Stimulated activated CD8-positive, alpha-beta memory T cell treated with anti-CD3 and anti-CD28 coated beads, Interleukin-12 subunit alpha, Interleukin-12 subunit beta, amount 100 ng/mL, for 24 hours (primary cell): ENCODE measurements around the gene ARID5A.
"Not testable (repeated sequence)": the region's sequence is repeated elsewhere in the genome, so short reads cannot be mapped to it uniquely, and the experiment has no call there.

ENCODE experiments used
- DNase-seq: peaks from one replicate; pipeline ENCODE4 v3.0.0-alpha.2; 2020; ENCODE audit errors: extremely low read depth

The ARID5A gene

DNA sequence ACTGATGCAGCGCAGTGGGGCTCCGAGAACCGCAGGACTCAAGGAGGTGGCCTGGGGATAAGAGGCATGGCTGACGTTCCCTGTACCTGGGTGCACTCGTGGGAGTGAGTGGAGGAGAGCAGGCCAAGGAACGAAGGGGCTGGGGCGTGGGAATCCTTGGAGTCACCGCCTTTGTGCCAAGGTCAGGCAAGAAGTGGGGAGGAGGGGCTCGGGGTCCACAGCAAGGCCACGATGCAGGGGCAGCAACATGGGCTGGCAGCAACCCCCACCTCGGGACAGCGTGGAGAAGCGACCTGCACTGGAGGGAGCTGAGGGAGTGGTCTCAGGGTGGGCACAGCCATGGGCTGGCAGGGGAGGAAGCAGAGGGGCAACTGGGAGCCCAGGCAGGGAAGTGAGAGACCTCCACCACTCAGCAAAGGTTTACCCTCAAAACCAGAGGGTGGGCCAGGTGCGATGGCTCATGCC, 18.6 kb downstream of the ARID5A start:
- DNase-seq: no peak

- DNase-seq: no peak
Measured at GRCh38 chr2:96556441-96557330, 20.1 kb downstream of the ARID5A start.

DNA sequence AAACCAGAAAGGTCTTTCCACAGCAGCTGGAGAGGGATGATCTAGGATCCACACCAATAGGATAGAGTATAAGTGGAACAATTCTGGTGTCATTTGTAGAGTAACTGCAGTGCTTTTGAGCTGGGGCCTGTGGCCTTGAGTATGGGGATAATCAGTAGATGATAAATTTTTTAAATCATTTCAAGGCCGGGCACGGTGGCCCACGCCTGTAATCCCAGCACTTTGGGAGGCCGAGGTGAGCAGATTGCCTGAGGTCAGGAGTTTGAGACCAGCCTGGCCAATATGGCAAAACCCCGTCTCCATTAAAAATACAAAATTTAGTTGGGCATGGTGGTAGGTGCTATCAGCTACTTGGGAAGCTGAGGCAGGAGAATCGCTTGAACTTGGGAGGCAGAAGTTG, 20.9 kb downstream of the ARID5A start:
- not testable (repeated sequence) for DNase-seq

DNA sequence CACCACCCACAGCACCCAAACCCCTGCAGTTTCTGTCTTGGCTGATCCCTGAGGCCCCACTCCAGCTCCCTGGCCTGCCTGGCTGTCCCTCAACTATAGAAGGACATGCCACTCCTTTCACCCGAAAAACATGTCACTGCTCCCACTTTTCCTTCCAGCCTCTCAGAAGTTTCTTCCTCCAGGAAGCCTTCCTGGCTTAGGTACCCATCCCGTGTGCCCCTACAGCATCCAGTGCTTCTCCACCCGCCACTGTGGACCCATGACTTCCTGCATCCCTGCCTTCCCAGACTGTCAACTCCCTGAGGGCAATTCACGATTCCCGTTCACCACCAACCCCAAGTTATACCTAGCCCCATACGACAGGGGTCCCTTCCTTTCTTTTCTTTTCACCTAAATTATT, 21.5 kb downstream of the ARID5A start:
- no peak for DNase-seq

GRCh38 chr2:96558485-96558884, 21.9 kb downstream of the ARID5A start:
- DNase-seq: no peak

GRCh38 chr2:96564026-96564425, 27.5 kb downstream of the ARID5A start:
- no peak for DNase-seq

- DNase-seq: no peak
Measured at GRCh38 chr2:96564563-96564962, 28.0 kb downstream of the ARID5A start.

GRCh38 chr2:96565111-96565510, 28.6 kb downstream of the ARID5A start:
- DNase-seq: no peak

DNA sequence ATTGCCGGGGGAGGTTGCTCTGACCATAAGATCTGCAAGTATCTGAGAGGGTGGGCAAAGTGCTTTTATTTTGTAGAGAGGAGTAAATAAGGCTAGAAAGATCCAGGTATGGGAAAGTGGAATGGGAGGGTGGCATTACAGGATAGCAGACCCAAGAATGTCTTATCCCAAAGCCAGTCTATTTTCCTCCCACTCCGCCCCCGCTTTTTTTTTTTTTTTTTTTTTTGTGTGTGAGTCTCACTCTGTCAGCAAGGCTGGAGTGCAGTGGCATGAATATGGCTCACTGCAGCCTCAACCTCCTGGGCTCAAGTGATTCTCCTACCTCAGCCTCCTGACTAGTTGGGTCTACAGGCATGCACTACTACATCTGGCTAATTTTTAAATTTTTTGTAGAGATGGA, 31.5 kb downstream of the ARID5A start:
- DNase-seq: no peak

DNA sequence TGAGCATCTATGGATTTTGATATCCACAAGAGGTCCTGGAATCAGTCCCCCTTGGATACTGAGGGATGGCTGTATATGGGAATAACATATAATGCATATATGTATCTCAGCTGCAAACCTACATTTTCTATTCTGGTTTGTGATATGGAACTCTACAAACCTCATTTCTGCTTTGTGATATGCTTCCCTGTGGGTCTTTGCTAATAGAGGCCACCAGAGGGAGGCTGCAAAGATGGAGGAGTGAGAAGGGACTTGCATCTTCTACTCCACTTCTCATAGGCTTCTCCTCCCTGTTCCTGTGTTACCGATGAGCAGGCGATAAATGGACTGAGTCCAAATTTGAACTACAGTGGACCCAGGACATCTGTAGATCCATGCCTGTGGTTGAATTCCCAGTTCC, 37.8 kb downstream of the ARID5A start:
- DNase-seq: no peak

DNA sequence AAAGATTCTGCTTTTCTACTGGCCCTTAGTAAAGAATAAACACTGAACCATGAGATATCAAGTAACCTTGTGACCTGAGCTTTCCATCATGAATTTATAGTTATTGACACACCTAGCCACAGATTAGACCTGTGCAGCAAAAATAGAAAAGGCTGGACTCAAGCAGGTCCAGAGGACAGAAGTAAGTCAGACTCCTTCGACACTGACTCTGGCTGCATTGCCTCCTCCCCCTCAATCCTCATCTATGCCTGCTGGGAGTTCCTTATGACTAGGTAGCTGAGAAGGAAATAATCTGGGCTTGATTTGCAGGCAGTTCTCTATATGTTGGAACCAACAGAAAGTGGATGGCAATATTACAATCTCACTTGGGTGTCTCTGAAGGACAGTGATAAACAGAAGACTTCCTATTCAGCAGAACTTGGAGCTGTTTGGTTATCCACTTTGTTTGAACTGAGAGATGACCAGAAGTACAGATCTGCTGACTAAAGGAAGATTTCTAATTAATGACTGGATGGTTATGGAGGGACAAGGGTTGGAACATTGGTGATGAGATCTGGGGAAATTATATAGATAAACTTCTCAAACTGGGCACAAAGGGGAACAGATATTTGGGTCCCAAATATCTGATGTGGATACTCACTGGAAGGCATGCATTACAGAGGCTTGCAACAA, 39.4 kb downstream of the ARID5A start:
- DNase-seq: no peak

GRCh38 chr2:96577501-96577900, 40.9 kb downstream of the ARID5A start:
- no peak for DNase-seq

GRCh38 chr2:96578731-96579130, 42.2 kb downstream of the ARID5A start:
- DNase-seq: no peak

DNA sequence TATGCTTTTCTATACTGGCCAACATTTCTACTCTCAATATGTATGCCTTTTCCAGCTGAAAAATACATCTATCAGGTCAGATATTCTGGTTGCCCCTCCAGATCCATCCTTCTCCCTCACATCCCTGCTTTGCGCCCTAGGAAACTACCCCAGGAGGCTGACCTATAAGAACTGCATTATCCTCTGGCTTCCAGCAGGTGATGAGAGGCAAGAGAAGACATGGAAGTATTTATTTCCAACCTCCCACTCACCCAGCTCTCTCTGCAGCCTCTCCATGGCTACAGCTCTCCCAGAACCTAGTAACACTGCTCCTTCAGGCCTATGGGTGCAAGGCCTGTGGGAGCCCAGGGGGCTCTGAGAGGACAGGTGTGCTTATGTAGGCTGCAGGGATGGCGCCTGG, 42.9 kb downstream of the ARID5A start:
- DNase-seq: no peak

- DNase-seq: no peak
Measured at GRCh38 chr2:96580771-96581170, 44.2 kb downstream of the ARID5A start.

DNA sequence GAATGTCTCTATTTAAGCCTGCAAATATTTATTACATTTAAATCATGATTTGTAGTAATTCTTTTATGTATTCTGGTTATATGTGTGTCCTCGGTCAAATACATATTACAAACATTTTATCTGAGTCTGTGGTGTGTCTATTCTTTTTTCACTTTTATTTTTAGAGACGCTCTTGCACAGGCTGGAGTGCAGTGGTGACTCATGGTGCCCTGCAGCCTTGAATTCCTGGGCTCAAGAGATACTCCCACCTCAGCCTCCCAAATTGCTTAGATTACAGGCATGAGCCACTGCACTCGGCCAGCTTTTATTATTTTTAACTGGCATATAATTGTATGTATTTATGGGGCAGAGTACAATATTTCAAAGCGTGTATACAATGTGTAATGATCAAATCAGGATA, 47.5 kb downstream of the ARID5A start:
- no peak for DNase-seq

DNA sequence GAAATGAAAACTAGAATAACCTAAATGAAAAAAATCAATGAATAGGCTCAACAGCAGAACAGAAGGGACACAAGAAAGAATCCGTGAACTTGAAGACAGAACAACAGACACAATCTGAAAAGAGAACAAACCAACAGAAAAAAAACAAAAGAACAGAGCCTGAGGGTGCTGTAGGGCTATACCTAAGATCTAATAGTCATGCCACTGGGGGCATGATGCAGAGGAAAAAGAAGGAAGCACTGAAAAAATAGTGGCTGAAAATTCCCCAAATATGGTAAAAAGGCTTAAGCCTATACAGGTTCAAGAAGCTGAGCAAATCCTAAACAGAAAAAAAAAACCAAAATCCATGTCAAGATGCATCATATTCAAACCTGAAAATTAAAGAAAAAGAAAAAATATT, 51.3 kb downstream of the ARID5A start:
- no peak for DNase-seq

DNA sequence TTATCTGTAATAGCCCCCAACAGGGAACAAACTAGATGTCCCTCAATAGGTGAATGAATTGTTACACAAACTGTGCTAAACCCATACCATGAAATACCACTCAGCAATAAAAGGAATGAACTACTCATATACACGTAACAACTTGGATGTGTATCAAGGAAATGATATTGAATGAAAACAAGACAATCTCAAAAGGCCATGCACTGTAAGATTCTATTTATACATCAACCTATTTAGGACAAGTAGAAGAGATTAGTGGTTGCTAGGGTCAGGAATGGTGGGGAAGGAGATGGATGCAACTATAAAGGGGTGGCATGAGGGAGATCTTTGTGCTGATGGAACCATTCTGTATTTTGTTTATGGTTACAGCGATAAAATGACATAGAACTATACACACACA, 54.5 kb downstream of the ARID5A start:
- no peak for DNase-seq

GRCh38 chr2:96591494-96591893, 54.9 kb downstream of the ARID5A start:
- no peak for DNase-seq

GRCh38 chr2:96594282-96594681, 57.7 kb downstream of the ARID5A start:
- no peak for DNase-seq

DNA sequence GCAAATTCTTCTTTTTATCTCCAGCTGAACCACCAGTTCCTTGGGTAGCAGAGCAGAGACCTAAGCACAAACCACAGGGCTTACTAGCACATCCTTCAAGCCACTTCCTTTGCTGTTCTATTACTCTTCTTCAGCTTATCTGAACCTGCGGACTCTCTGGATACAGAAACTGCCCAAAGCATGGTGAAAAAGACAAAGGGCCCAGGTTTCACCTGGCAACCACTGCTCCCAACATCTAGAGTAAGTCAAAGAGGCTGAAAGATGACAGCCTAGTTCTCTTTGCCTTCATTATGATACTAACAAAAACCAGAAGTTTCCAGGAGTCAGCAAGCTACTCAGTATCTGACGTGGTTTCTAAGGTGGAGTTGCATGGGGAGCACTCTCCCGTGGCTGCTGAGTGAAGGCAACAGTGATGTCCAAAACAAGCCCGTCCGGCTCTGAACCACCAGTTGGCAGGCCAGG, 58.2 kb downstream of the ARID5A start:
- no peak for DNase-seq

- no peak for DNase-seq
Measured at GRCh38 chr2:96596596-96596995, 60.0 kb downstream of the ARID5A start.

- DNase-seq: no peak
Measured at GRCh38 chr2:96599941-96600340, 63.4 kb downstream of the ARID5A start.
